Right atrium auricular region (tissue), 2 donors: ENCODE data around the gene RAB8B. TPM values are rescaled to one million over a fixed set of nuclear protein-coding genes. Genes with fewer than 3 reads are reported as not detected.

Source experiments
- DNase-seq: peaks from one replicate; pipeline ENCODE4 v3.0.0-alpha.2; 2019; ENCODE audit warnings: low spot score
- H3K27ac ChIP-seq, 2 donors: fragments of 200-600 bp; sonication (generic); 1 replicate in 1 of 2; 2 replicates in 1 of 2; pipeline ENCODE4 v1.5.1; 2016 to 2019
- H3K27me3 ChIP-seq, 2 donors: fragments of 200-600 bp; sonication (generic); one replicate each; pipeline versions ENCODE4 v1.5.1 to v1.6.0; 2017 to 2019
- H3K36me3 ChIP-seq: fragments of 200-600 bp; sonication (generic); one replicate; pipeline ENCODE4 v1.5.1; 2016
- H3K4me1 ChIP-seq, 2 donors: fragments of 200-600 bp; sonication (generic); one replicate each; pipeline versions ENCODE4 v1.5.1 to v1.6.0; 2017 to 2019
- H3K4me3 ChIP-seq, 2 donors: fragments of 200-600 bp; sonication (generic); 1 replicate in 1 of 2; 2 replicates in 1 of 2; pipeline ENCODE4 v1.5.1; 2017 to 2019; ENCODE audit warnings: mild to moderate bottlenecking in 1 of 2, moderate library complexity in 1 of 2
- H3K9me3 ChIP-seq, 2 donors: fragments of 200-600 bp; sonication (generic); one replicate each; pipeline ENCODE4 v1.5.1; 2019
- CTCF ChIP-seq, 2 donors: fragments of 200-600 bp; sonication (generic); IDR thresholded peaks; one replicate each; pipeline ENCODE4 v1.5.1; 2019; ENCODE audit warnings: antibody characterized with exemption in 2 of 2
- total RNA-seq, 2 donors: library from RNA; depleted of rRNA; stranded (reverse); fragments of >200 nt; gene quantifications; one replicate each; pipeline ENCODE4 v1.1.0, GENCODE V29; 2016

Gene RAB8B
- total RNA-seq, 2 donors from 2014 or later = 10.2 to 19.3 TPM

DNA sequence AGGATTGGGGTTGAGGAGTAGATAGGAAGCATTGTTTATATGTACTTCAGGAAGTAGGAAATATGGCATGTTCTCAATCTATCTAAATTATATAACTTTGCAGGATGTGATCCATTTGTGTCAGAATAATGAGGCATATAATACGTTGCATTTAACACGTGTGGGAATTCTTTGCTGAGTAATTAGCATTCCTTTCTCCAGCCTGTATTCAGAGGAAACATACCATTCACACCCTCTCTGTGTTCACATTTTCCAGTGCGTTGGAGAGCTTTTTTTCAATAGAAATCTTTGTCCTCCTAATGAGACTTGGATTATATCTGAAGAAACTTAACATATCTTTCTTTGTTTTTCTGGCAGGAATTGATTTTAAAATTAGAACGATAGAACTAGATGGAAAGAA, 55.0 kb downstream of the RAB8B start:
- Histone ChIP-seq H3K36me3 (no peaks in the 10 kb centered on the region), H3K27ac (peak overlapping the region; percentile 54 to 59), H3K9me3 (no peaks in the 10 kb centered on the region), H3K4me3 (no peak overlapping the region), H3K27me3 (no peaks in the 10 kb centered on the region), H3K4me1 (peaks cover 0 to 41% of the 10 kb centered on the region in 2 donors)
- no peak for TF ChIP-seq CTCF (IDR thresholded peaks at IDR 0.05)
- DNase-seq = no peak

- Histone ChIP-seq H3K36me3 (no peaks in the 10 kb centered on the region), H3K4me3 (no peak overlapping the region), H3K27ac (peak overlapping the region; percentile 27 to 59), H3K9me3 (no peaks in the 10 kb centered on the region), H3K27me3 (no peaks in the 10 kb centered on the region), H3K4me1 (peaks cover 0 to 41% of the 10 kb centered on the region in 2 donors)
- no peak for DNase-seq
- TF ChIP-seq CTCF (IDR thresholded peaks at IDR 0.05) = no peak
Measured at GRCh38 chr15:63244976-63245645, 55.7 kb downstream of the RAB8B start.

DNA sequence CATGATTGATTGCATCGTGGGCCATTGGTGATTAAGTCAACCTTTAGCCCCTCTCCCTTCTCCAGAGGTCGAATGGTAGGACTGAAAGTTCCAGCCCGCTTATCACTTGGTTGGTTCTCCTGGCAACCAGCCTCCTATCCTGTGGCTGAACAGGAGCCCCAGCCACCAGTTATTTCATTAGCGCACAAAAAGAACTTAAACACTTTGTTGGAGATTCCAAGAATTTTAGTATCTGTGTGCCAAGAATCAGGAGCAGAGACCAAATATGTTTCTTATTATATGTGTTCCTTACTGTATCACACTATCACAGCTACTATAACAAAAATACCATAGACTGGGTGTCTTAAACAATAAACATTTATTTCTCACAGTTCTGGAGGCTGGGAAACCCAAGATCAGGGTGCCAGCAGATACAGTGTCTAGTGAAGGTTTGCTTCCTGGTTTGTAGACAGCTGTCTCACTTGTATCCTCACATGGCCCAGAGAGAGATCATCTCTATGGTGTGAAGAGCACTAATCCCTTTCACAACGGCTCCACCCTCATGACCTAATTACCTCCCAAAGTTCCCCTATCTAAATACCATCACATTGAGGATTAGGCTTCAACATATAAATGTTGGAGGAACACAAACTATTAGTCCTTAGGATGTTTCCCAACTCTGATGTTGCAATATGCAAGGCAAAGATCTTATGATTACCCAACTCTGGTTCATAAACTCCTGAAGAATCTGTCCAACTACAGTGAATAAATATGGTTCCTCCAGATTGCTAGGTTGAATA, 57.5 kb downstream of the RAB8B start:
- H3K4me1 ChIP-seq = peaks cover 0 to 41% of the 10 kb centered on the region in 2 donors
- no peak overlapping the region for H3K4me3 ChIP-seq
- H3K36me3 ChIP-seq = no peaks in the 10 kb centered on the region
- DNase-seq = no peak
- no peak for TF ChIP-seq CTCF (IDR thresholded peaks at IDR 0.05)
- H3K9me3 ChIP-seq = no peaks in the 10 kb centered on the region
- no peaks in the 10 kb centered on the region for H3K27me3 ChIP-seq
- peak overlapping the region; percentile 0 to 48 for H3K27ac ChIP-seq

DNA sequence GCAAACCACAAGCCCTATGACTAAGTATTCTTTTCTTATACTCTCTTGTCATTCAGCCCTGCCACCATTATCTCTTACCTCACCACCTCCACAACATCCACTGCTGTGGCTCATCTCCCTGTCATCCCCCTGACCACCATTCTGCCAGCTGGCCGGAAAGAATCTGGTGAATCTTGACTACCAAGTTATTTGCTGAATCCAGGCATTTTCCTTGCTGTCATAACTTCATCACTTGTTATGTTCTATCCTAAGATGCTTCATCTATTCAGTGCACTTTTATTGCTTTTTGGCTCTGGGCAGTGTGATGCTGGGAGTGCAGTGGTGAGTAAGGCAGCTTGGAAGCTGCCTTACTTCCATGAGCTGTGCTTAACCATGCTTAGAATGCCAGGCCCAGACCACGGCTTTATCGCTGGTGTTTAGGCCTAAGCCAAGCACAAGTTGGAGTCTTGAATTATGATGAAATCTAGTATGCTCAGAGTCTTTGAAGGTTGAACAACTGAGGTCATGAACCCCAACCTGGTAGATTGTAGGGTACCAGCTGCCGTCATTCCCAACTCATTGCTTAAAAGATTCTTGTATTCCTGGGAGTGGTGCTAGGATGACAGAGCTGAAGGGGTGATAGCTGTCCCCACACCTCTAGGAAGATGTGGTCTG, 61.0 kb downstream of the RAB8B start:
- Histone ChIP-seq H3K27ac (no peak overlapping the region), H3K27me3 (no peaks in the 10 kb centered on the region), H3K4me3 (no peak overlapping the region), H3K9me3 (no peaks in the 10 kb centered on the region), H3K36me3 (no peaks in the 10 kb centered on the region), H3K4me1 (peaks cover 0 to 20% of the 10 kb centered on the region in 2 donors)
- TF ChIP-seq CTCF (IDR thresholded peaks at IDR 0.05) = no peak
- no peak for DNase-seq

DNA sequence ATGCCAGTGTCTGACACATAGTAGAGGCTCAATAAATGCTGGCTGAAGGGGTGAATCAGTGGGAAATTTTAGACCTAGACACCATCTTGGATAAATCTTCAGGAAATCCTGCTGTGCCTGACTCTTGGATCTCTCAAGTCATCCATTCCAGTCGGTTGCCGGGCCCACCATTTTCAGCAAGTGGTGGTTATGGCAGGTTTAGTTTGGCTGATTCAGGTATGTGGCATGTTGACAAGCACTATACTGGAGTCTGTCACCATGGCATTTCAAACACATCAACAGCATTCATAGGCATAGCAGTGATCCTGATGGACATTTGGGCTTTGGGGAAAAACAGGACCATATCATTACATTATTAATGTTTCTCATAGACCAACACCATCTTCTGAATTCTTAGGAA, 62.3 kb downstream of the RAB8B start:
- Histone ChIP-seq H3K4me1 (peaks cover 0 to 8% of the 10 kb centered on the region in 2 donors), H3K36me3 (no peaks in the 10 kb centered on the region), H3K9me3 (no peaks in the 10 kb centered on the region), H3K4me3 (no peak overlapping the region), H3K27me3 (no peaks in the 10 kb centered on the region), H3K27ac (no peak overlapping the region)
- no peak for DNase-seq
- TF ChIP-seq CTCF (IDR thresholded peaks at IDR 0.05) = no peak
